DND-41 (cell line): ENCODE data around the gene SSR2.
A peak's percentile ranks its signal among the peaks of the same experiment; 100 is the strongest.

Experiments
- ATAC-seq: fragments of 200-7000 bp; cut with Tn5 transposase; 3 replicates; pipeline ENCODE4 v1.9.1; 2021; ENCODE audit warnings: low read depth; ENCODE audit not compliant: insufficient read depth
- DNase-seq: peaks from one replicate; pipeline ENCODE4 v3.0.0-alpha.2; 2020
- H2AFZ ChIP-seq: 2 replicates; pipeline ENCODE4 v1.6.0; 2012; ENCODE audit warnings: low read depth, low read length
- H3K27ac ChIP-seq: 2 replicates; pipeline ENCODE4 v1.5.1; 2012; ENCODE audit warnings: low read length, inconsistent platforms
- H3K27me3 ChIP-seq: fragments of 200-600 bp; sonication (generic); 2 replicates; pipeline ENCODE4 v1.6.0; 2012; ENCODE audit warnings: low read length, mild to moderate bottlenecking, inconsistent platforms; ENCODE audit not compliant: insufficient read depth, poor library complexity
- H3K36me3 ChIP-seq: 2 replicates; pipeline ENCODE4 v1.5.1; 2012; ENCODE audit warnings: low read length, inconsistent platforms; ENCODE audit not compliant: insufficient read depth
- H3K4me1 ChIP-seq: 2 replicates; pipeline ENCODE4 v1.5.1; 2012; ENCODE audit warnings: mild to moderate bottlenecking, low read length; ENCODE audit not compliant: insufficient read depth
- H3K4me2 ChIP-seq: 2 replicates; pipeline ENCODE4 v1.6.0; 2012; ENCODE audit warnings: mild to moderate bottlenecking, moderate library complexity, low read length, inconsistent platforms; ENCODE audit not compliant: insufficient read depth
- H3K4me3 ChIP-seq, 2 experiments: fragments of 200-600 bp in 1 of 2; shearing (Covaris generic) in 1 of 2; 2 replicates each; pipeline ENCODE4 v1.5.1; 2012 to 2016; ENCODE audit warnings: inconsistent platforms in 2 of 2, low read length in 2 of 2, mild to moderate bottlenecking in 2 of 2, low read depth in 1 of 2, moderate library complexity in 1 of 2
- H3K79me2 ChIP-seq: 2 replicates; pipeline ENCODE4 v1.6.0; 2012; ENCODE audit warnings: low read length, inconsistent platforms; ENCODE audit not compliant: insufficient read depth
- H3K9ac ChIP-seq: 2 replicates; pipeline ENCODE4 v1.6.0; 2012; ENCODE audit warnings: low read depth, mild to moderate bottlenecking, inconsistent platforms, low read length, moderate library complexity
- H3K9me3 ChIP-seq: 2 replicates; pipeline ENCODE4 v1.5.1; 2012; ENCODE audit warnings: low read length, moderate library complexity, mild to moderate bottlenecking, inconsistent platforms; ENCODE audit not compliant: insufficient read depth, severe bottlenecking
- H4K20me1 ChIP-seq: 2 replicates; pipeline ENCODE4 v1.6.0; 2012; ENCODE audit warnings: low read length; ENCODE audit not compliant: insufficient read depth
- EZH2 ChIP-seq: IDR thresholded peaks from 3 replicates; pipeline ENCODE4 v1.6.1; 2012; ENCODE audit warnings: borderline replicate concordance, low read depth, mild to moderate bottlenecking, moderate library complexity, low read length, inconsistent platforms; ENCODE audit not compliant: severe bottlenecking
- TF ChIP-seq, protein P1 (sequence below): IDR thresholded peaks from 2 replicates; pipeline ENCODE4 v1.5.1; 2012; ENCODE audit warnings: borderline replicate concordance, low read length, moderate library complexity, mild to moderate bottlenecking; ENCODE audit not compliant: poor library complexity, severe bottlenecking; ENCODE audit errors: extremely low read depth

SSR2 gene

GRCh38 chr1:155973723-155974122 is 47.0 kb downstream of the SSR2 start:
- Histone ChIP-seq H2AFZ (no peak overlapping the region), H3K9ac (no peak overlapping the region), H3K36me3 (peaks cover 57% of the 10 kb centered on the region), H4K20me1 (peaks cover 75% of the 10 kb centered on the region), H3K4me1 (peaks cover 55% of the 10 kb centered on the region), H3K9me3 (no peaks in the 10 kb centered on the region), H3K4me3 (no peak overlapping the region), H3K4me2 (no peak overlapping the region), H3K27ac (no peak overlapping the region), H3K79me2 (peaks cover 91% of the 10 kb centered on the region), H3K27me3 (no peaks in the 10 kb centered on the region)
- DNase-seq (no peak), ATAC-seq (no peak)
- TF ChIP-seq, protein P1, sequence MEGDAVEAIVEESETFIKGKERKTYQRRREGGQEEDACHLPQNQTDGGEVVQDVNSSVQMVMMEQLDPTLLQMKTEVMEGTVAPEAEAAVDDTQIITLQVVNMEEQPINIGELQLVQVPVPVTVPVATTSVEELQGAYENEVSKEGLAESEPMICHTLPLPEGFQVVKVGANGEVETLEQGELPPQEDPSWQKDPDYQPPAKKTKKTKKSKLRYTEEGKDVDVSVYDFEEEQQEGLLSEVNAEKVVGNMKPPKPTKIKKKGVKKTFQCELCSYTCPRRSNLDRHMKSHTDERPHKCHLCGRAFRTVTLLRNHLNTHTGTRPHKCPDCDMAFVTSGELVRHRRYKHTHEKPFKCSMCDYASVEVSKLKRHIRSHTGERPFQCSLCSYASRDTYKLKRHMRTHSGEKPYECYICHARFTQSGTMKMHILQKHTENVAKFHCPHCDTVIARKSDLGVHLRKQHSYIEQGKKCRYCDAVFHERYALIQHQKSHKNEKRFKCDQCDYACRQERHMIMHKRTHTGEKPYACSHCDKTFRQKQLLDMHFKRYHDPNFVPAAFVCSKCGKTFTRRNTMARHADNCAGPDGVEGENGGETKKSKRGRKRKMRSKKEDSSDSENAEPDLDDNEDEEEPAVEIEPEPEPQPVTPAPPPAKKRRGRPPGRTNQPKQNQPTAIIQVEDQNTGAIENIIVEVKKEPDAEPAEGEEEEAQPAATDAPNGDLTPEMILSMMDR = no peak
- no peak for TF ChIP-seq EZH2

DNA sequence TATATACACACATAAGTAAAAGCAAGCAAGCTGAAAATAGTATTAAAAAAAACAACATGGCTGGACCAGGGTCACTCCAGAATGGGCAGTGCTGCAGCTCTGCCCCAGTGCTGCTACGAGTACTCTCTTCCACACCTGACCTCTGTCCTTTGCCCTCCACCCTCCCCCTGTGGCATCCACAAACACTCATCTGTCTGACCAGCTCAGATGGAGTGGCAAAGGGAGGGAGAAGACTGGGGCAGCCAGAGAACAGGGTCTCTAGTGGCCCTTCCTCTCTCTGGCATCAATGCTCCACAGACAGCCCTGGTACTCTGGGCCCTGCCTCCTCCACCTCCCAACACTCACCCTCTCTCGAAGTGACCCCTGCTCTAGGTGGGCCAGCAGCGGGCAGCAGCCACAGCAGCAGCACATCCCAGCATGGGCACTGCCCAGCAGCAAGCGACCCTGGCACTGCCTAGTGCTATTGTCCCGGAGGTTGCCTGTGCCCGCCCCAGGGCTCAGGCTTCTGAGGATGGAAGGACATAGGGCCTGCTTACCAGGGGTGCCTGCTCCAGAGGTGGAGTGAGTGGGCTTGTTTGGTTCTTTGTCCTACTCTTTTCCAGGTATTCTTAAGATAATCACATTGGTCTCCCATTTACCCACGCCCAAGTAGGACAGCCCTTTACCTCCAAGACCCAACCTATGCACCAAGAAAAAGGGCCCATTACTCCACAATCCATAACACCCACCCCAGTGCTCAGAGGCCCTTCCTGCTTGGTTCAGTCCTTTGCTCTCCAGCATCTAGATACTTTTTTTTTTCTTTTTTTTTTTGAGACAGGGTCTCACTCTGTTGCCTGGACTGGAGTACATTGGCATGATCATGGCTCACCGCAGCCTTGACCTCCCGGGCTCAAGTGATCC is 48.6 kb downstream of the SSR2 start:
- Histone ChIP-seq H3K4me3 (no peak overlapping the region), H2AFZ (no peak overlapping the region), H3K4me2 (0 out of 2 replicates have a peak overlapping the region, but pooled peaks have one; percentile 4), H4K20me1 (peaks cover 84% of the 10 kb centered on the region), H3K9me3 (no peaks in the 10 kb centered on the region), H3K36me3 (peaks cover 70% of the 10 kb centered on the region), H3K9ac (no peak overlapping the region), H3K4me1 (peaks cover 47% of the 10 kb centered on the region), H3K79me2 (peaks cover 91% of the 10 kb centered on the region), H3K27ac (peak overlapping the region; percentile 1; the same call in 1 of the 2 replicates), H3K27me3 (no peaks in the 10 kb centered on the region)
- no peak for DNase-seq
- no peak for ATAC-seq
- no peak for TF ChIP-seq EZH2
- TF ChIP-seq, protein P1 = no peak

GRCh38 chr1:155970531-155971167 is 50.1 kb downstream of the SSR2 start:
- Histone ChIP-seq H3K36me3 (peaks cover 85% of the 10 kb centered on the region), H2AFZ (no peak overlapping the region), H3K9ac (no peak overlapping the region), H3K27me3 (no peaks in the 10 kb centered on the region), H3K79me2 (peaks cover 96% of the 10 kb centered on the region), H3K4me1 (peaks cover 32% of the 10 kb centered on the region), H3K9me3 (no peaks in the 10 kb centered on the region), H3K4me2 (no peak overlapping the region), H4K20me1 (peaks cover 92% of the 10 kb centered on the region), H3K27ac (0 out of 2 replicates have a peak overlapping the region, but pooled peaks have one; percentile 33), H3K4me3 (no peak overlapping the region)
- no peak for DNase-seq
- TF ChIP-seq, protein P1 = no peak
- TF ChIP-seq EZH2 = no peak
- no peak for ATAC-seq
